ENCODE results near the gene ZMYND10. TPM values are rescaled to one million over a fixed set of nuclear protein-coding genes. Genes with fewer than 3 reads are reported as not detected.

Gene ZMYND10
- total RNA-seq, 1 experiment from 2014 or later, result 1.4 TPM

GRCh38 chr3:50340448-50341329, 4.8 kb downstream of the ZMYND10 start, which contains the start of gene RASSF1:
RASSF1 (minus strand) TSS chr3:50340836; CDS start chr3:50340805, 31 bp downstream.
- H2BK12ac ChIP-seq (ENCODE audit: insufficient read length, low read depth, low read length), result no peak within 1 kb of the TSS
- peak; percentile 60 for DNase-seq
- no peak within 1 kb of the TSS for H2BK15ac ChIP-seq (ENCODE audit: low read depth, low read length)
- no peak within 1 kb of the TSS for H4K5ac ChIP-seq (ENCODE audit: insufficient read length, low read depth, low read length)
- peaks cover 5% of the 10 kb centered on the region; the same call in 1 of the 2 replicates for H3K79me2 ChIP-seq (ENCODE audit: insufficient read depth, low read length)
- H4K91ac ChIP-seq (ENCODE audit: insufficient read length, low read depth, low read length), result no peak within 1 kb of the TSS
- H3T11ph ChIP-seq (ENCODE audit: low read length), result no peak within 1 kb of the TSS
- no peak within 1 kb of the TSS for H2BK120ac ChIP-seq (ENCODE audit: low read depth, low read length, poor library complexity, severe bottlenecking)
- no peak within 1 kb of the TSS for H2AK5ac ChIP-seq (ENCODE audit: insufficient read length, low read length)
- H3K23me2 ChIP-seq (ENCODE audit: insufficient read length, low read depth, low read length, poor library complexity, severe bottlenecking), result peaks cover 28% of the 10 kb centered on the region
- H3K4me3 Mint-ChIP-seq, result peak within 1 kb of the TSS; percentile 51 to 72
- no peak for TF ChIP-seq CTCF (conservative IDR thresholded peaks at IDR 0.05)
- no peak within 1 kb of the TSS for H3K56ac ChIP-seq (ENCODE audit: insufficient read length, low read depth, low read length)
- no peak within 1 kb of the TSS for H2BK20ac ChIP-seq (ENCODE audit: low read depth, low read length, poor library complexity, severe bottlenecking)
- peaks cover 24 to 34% of the 10 kb centered on the region in 2 experiments for H3K4me1 Mint-ChIP-seq
- WGBS (ENCODE audit: extremely low coverage, insufficient read length, low lambda C conversion rate), result no CpG with 5 or more reads among the region's 85 CpGs
- H3K9ac ChIP-seq (ENCODE audit: extremely low read depth, insufficient read length, low read length), result no peak within 1 kb of the TSS
- no peak within 1 kb of the TSS for H2BK5ac ChIP-seq (ENCODE audit: insufficient read length, low read length)
- peaks cover 19% of the 10 kb centered on the region; the same call in 1 of the 2 replicates for H3K27me3 ChIP-seq (ENCODE audit: insufficient read depth, low read length)
- H3K27me3 Mint-ChIP-seq (ENCODE audit: low read depth), result peaks cover 70% of the 10 kb centered on the region
- no peaks in the 10 kb centered on the region for H4K20me1 ChIP-seq (ENCODE audit: control insufficient read depth, insufficient read depth, insufficient read length)
- H4K8ac ChIP-seq (replicated peaks; ENCODE audit: insufficient read length, low read depth, low read length), result no peak within 1 kb of the TSS
- H3K9me3 ChIP-seq (ENCODE audit: control insufficient read depth, low read depth, low read length), result no peaks in the 10 kb centered on the region
- no peak within 1 kb of the TSS for H3K18ac ChIP-seq (ENCODE audit: insufficient read length, low read depth, low read length)
- H3K79me1 ChIP-seq (ENCODE audit: insufficient read depth, low read depth, low read length, poor library complexity, severe bottlenecking), result no peaks in the 10 kb centered on the region
- no peak within 1 kb of the TSS for H3K23ac ChIP-seq (ENCODE audit: insufficient read length, low read depth, low read length)
- no peaks in the 10 kb centered on the region; a peak in 1 of 5 replicates for H3K9me3 Mint-ChIP-seq
- H3K4me1 ChIP-seq (ENCODE audit: insufficient read depth, low read length), result no peaks in the 10 kb centered on the region; the same call in 1 of the 2 replicates
- no peaks in the 10 kb centered on the region; a peak in 3 of 7 replicates for H3K36me3 Mint-ChIP-seq (ENCODE audit: insufficient read depth in 1 of 3, low read depth in 3 of 3)
- no peak within 1 kb of the TSS for H2AFZ ChIP-seq (ENCODE audit: low read length)
- no peak within 1 kb of the TSS for H3K27ac Mint-ChIP-seq
- no peak within 1 kb of the TSS for H3K4ac ChIP-seq (ENCODE audit: low read depth, low read length)
- no peak within 1 kb of the TSS for H3K27ac ChIP-seq (ENCODE audit: insufficient read length, low read depth, low read length)
- H3K14ac ChIP-seq (ENCODE audit: insufficient read depth, low read length), result 0 out of 2 replicates have a peak within 1 kb of the TSS, but pooled peaks have one; percentile 0
- H3K4me2 ChIP-seq (ENCODE audit: insufficient read depth, insufficient read length, low read length), result peak within 1 kb of the TSS; percentile 61
